Stimulated activated memory B cell treated with anti-CD40 and anti-IgM and Interleukin-4, amounts not matched to agents 10 μg/mL and 1 μg/mL and 100 μg/mL, for 72 hours (primary cell): ENCODE data around the gene MAPKBP1.
"Not testable (repeated sequence)": the region's sequence is repeated elsewhere in the genome, so short reads cannot be mapped to it uniquely, and the experiment has no call there.

ENCODE experiments used
- ATAC-seq: fragments of 150-1000 bp; cut with Tn5 transposase; 2 replicates; pipeline ENCODE4 v1.10.0; 2021
- H3K27ac Mint-ChIP-seq: one replicate; pipeline ENCODE4 v1.8.0; 2022; ENCODE audit warnings: mild to moderate bottlenecking, mixed read lengths
- H3K27me3 Mint-ChIP-seq: one replicate; pipeline ENCODE4 v1.8.0; 2022; ENCODE audit warnings: mixed read lengths
- H3K36me3 Mint-ChIP-seq: one replicate; pipeline ENCODE4 v1.8.0; 2022; ENCODE audit warnings: mixed read lengths
- H3K4me1 Mint-ChIP-seq: one replicate; pipeline ENCODE4 v1.8.0; 2022; ENCODE audit warnings: mixed read lengths
- H3K4me3 Mint-ChIP-seq: one replicate; pipeline ENCODE4 v1.8.0; 2022; ENCODE audit warnings: mild to moderate bottlenecking, moderate library complexity, mixed read lengths
- H3K9me3 Mint-ChIP-seq: one replicate; pipeline ENCODE4 v1.8.0; 2022; ENCODE audit warnings: mixed read lengths

The MAPKBP1 gene

DNA sequence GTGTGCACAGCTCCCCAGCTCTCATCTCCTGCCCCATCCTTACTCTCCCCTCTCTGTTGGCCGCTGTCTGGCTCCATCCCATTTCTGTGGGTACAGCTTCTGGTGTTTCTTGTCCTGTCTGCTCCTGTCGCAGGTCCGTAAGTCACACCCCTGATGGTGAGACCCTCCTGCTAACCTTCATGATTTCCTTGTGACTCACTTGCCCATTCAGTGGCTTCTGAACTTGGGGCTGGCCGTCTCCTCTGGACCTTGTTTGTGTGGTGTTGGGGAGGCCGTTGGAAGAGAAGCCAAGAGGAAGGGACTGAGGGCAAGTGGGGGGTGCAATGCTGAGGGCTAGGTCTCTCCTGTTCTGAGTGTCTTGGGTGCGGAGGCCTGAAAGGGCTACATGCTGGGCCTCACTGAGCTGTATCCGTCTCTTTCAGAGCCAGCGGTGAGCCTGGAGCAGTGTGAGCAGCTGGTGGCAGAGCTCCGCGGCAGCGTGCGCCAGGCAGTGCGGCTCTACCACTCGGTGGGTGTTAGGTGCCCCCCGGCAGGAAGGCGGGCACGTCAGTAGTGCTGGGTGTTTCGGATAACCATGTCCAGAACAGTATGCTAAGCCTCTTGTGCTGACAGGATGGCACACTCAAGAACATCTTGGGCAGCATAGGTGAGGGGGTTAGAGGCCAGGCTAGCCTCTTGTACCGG lies 49.9 kb downstream of the MAPKBP1 start:
- Mint-ChIP-seq H3K4me1 (peaks cover 16% of the 10 kb centered on the region), H3K9me3 (no peaks in the 10 kb centered on the region), H3K36me3 (peaks cover 39% of the 10 kb centered on the region), H3K27me3 (no peaks in the 10 kb centered on the region), H3K27ac (no peak overlapping the region), H3K4me3 (no peak overlapping the region)
- ATAC-seq, result no peak

- Mint-ChIP-seq H3K4me3 (no peak overlapping the region), H3K4me1 (peaks cover 17% of the 10 kb centered on the region), H3K36me3 (peaks cover 30% of the 10 kb centered on the region), H3K27ac (no peak overlapping the region), H3K27me3 (no peaks in the 10 kb centered on the region), H3K9me3 (no peaks in the 10 kb centered on the region)
- no peak for ATAC-seq
Measured at GRCh38 chr15:41825145-41825544, 50.9 kb downstream of the MAPKBP1 start.

GRCh38 chr15:41825572-41826535 lies 51.6 kb downstream of the MAPKBP1 start:
- no peak overlapping the region for H3K27ac Mint-ChIP-seq

GRCh38 chr15:41827290-41827879 lies 53.1 kb downstream of the MAPKBP1 start:
- Mint-ChIP-seq H3K27ac (peak overlapping the region; percentile 84), H3K36me3 (peaks cover 15% of the 10 kb centered on the region), H3K4me3 (peak overlapping the region; percentile 90), H3K27me3 (no peaks in the 10 kb centered on the region), H3K9me3 (no peaks in the 10 kb centered on the region), H3K4me1 (peaks cover 30% of the 10 kb centered on the region)
- ATAC-seq, result peak; percentile 18

More at GRCh38 chr15:41825572-41826535, 51.6 kb downstream of the MAPKBP1 start:
- Mint-ChIP-seq H3K4me1 (peaks cover 18% of the 10 kb centered on the region), H3K27me3 (no peaks in the 10 kb centered on the region), H3K4me3 (peak overlapping the region; percentile 64), H3K36me3 (peaks cover 27% of the 10 kb centered on the region), H3K9me3 (no peaks in the 10 kb centered on the region)
- ATAC-seq, result no peak

DNA sequence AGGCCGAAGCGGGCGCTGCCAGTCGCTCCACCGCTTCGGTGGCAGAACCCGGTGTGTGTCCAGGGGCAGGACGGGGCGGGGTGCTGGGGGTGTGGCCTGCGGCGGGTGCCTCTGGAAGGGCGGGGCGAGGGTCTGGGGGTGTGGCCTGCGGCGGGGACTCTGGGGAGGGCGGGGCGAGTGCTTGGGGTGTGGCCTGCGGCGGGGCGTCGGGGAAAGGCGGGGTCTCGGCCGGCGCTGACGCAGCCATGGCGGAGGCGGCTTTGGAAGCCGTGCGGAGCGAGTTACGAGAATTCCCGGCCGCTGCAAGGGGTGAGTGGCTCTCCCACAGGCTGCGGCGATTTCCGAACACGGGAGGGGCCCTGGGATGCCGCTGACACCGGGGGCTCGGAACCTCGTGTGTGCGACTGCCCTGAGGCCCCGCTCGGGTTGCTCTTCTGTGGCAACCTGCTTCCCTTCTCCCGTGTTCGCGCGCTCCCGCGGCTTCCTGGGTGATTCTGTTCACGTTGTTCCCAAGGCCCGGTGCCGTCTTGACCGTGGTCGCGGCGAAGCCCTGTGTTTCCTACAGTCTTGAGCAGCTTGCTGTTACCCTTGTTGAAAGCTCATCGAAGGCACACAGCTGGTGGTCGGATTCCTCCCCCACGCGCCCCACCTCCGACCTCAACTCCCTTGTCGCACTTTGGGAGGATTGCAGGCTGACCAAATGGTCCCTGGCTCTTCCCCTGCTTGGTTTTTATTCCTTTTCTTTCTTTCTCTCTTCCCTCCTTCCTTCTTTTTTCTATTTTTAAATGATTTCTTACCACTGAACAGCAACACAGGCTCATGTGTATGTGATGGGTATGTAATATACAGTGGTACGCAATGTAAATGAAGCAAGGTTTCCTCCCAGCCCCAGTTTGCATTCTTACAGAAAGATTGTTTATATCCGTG lies 53.9 kb downstream of the MAPKBP1 start, which contains the start of gene JMJD7:
JMJD7 (plus strand) TSS at position 213 of the 927 bp plus-strand sequence; CDS start at position 246, 33 bp downstream.
- H3K36me3 Mint-ChIP-seq, result peaks cover 15% of the 10 kb centered on the region
- H3K4me3 Mint-ChIP-seq, result peak within 1 kb of the TSS; percentile 90
- peak; percentile 97 for ATAC-seq
- H3K9me3 Mint-ChIP-seq, result no peaks in the 10 kb centered on the region
- H3K27me3 Mint-ChIP-seq, result no peaks in the 10 kb centered on the region
- H3K4me1 Mint-ChIP-seq, result peaks cover 37% of the 10 kb centered on the region
- peak within 1 kb of the TSS; percentile 84 for H3K27ac Mint-ChIP-seq

DNA sequence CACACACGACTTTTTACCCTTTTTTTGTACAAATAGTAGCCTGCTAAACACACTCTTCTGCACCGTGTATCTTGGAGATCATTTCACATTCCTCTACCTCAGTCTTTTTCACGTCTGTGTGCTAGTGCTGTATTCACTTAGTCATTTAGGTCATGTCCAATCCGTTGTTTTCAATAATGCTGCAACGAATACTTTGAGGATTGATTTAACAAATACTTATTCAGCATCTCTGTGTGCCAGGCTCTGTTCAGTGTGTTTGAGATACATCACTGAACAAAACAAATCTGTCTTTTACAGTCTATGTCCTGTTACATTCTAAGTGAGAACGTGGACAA lies 54.5 kb downstream of the MAPKBP1 start:
- Mint-ChIP-seq H3K4me1 (peaks cover 38% of the 10 kb centered on the region), H3K9me3 (no peaks in the 10 kb centered on the region), H3K36me3 (peaks cover 11% of the 10 kb centered on the region), H3K4me3 (peak overlapping the region; percentile 90), H3K27me3 (no peaks in the 10 kb centered on the region), H3K27ac (peak overlapping the region; percentile 84)
- ATAC-seq, result no peak

DNA sequence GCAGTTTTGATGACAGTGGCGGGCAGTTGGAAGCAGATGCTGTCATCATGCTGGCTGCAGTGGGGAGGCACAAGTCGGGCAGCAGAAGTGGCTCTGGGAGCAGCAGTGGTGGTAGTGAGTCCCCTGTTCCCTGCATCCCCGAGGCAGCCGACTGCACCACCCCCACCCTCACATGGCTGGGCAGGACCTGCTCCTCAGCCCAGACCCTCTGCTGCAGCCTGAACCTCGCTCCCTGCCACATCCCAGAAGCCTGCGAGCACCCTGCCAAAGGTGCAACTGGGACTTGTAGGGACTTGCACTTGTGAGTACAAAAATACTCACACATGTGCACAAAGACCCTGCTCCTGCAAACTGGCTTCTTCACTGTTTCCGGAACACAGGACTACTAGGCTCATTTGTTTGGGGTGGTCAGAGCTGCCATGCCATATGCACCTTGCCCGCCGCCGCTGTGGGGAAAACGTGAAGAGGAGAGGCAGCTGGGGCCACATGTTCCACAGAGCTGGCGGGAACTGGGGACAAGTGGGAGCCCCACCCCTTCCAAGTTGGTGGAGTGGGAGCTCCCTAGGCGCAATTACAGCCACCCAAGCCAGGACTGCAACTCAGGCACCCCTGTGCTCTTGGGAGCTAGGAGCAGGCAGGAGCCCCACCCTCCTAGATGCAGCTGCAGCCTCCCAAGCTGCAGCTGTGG lies 55.8 kb downstream of the MAPKBP1 start:
- ATAC-seq, result no peak
- no peaks in the 10 kb centered on the region for H3K27me3 Mint-ChIP-seq
- peaks cover 6% of the 10 kb centered on the region for H3K36me3 Mint-ChIP-seq
- H3K4me1 Mint-ChIP-seq, result peaks cover 44% of the 10 kb centered on the region
- H3K4me3 Mint-ChIP-seq, result no peak overlapping the region
- H3K9me3 Mint-ChIP-seq, result no peaks in the 10 kb centered on the region
- no peak overlapping the region for H3K27ac Mint-ChIP-seq

GRCh38 chr15:41831291-41831690 lies 57.0 kb downstream of the MAPKBP1 start:
- not testable (repeated sequence) for H3K27me3 Mint-ChIP-seq, H3K27ac Mint-ChIP-seq, ATAC-seq, H3K4me3 Mint-ChIP-seq, H3K36me3 Mint-ChIP-seq, H3K9me3 Mint-ChIP-seq
- H3K4me1 Mint-ChIP-seq, result peaks cover 43% of the 10 kb centered on the region

DNA sequence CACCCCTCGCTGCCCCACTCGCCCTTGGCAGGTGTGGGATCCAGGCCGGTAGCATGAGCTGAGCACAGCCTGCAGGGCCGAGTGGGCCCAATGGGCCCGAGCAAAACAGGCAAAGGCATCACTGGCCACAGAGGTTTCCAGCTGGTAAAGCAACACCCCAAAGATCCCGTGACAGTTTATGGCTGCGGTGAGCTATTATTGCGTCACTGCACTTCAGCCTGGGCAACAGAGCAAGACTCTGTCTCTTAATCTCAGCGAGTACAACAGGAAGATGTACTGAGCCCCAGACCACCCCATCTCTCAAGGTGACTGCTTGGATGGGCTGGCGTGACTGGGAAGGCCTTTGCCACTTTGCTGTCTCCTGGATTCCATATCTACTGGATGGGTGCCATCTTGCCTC lies 57.9 kb downstream of the MAPKBP1 start:
- H3K27ac Mint-ChIP-seq, result no peak overlapping the region
- no peak for ATAC-seq
- H3K4me3 Mint-ChIP-seq, result no peak overlapping the region
- H3K27me3 Mint-ChIP-seq, result no peaks in the 10 kb centered on the region
- peaks cover 38% of the 10 kb centered on the region for H3K4me1 Mint-ChIP-seq
- H3K9me3 Mint-ChIP-seq, result no peaks in the 10 kb centered on the region
- peaks cover 10% of the 10 kb centered on the region for H3K36me3 Mint-ChIP-seq

DNA sequence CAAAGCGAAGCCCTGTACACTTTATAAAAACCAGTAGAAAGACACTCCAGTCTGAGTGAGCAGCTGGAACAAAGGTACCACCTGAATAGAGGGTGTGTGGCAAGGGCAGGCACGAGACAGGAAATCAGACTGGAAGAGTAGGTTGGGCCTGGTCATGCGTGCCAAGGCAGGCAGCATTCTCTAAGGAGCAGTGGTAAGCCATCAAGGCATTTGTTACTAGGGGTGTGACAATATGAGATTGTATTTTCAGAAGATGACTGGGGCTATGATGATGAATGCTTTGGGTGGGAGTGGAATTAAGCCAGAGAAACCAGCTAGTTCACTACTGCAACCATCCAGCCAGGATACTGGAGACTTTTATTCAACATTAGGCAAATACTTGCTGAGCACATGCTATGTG lies 58.6 kb downstream of the MAPKBP1 start:
- no peak overlapping the region for H3K4me3 Mint-ChIP-seq
- peaks cover 12% of the 10 kb centered on the region for H3K36me3 Mint-ChIP-seq
- H3K27ac Mint-ChIP-seq, result no peak overlapping the region
- H3K27me3 Mint-ChIP-seq, result no peaks in the 10 kb centered on the region
- no peak for ATAC-seq
- no peaks in the 10 kb centered on the region for H3K9me3 Mint-ChIP-seq
- H3K4me1 Mint-ChIP-seq, result peaks cover 38% of the 10 kb centered on the region

DNA sequence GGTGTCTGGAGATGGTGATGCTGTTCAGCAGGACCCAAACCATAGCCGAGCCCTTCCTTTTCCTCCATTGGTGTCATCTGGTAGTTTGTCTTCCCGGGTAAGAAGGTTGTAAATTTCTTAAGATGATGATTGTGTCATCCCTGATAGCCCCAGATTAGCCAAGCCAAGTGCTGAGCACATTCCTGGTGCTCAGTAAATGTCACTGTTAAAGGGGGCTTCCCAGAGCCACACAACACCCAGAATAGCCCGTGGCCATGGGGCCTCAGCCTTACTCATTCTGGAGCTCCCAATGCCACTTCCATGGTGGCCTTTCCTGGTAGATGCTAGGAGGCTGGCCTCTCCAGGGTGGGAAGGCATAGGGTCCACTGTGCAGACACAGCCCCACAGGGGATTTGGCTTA lies 59.8 kb downstream of the MAPKBP1 start:
- no peak overlapping the region for H3K4me3 Mint-ChIP-seq
- no peaks in the 10 kb centered on the region for H3K9me3 Mint-ChIP-seq
- peaks cover 12% of the 10 kb centered on the region for H3K36me3 Mint-ChIP-seq
- no peak for ATAC-seq
- no peaks in the 10 kb centered on the region for H3K27me3 Mint-ChIP-seq
- peaks cover 28% of the 10 kb centered on the region for H3K4me1 Mint-ChIP-seq
- no peak overlapping the region for H3K27ac Mint-ChIP-seq

DNA sequence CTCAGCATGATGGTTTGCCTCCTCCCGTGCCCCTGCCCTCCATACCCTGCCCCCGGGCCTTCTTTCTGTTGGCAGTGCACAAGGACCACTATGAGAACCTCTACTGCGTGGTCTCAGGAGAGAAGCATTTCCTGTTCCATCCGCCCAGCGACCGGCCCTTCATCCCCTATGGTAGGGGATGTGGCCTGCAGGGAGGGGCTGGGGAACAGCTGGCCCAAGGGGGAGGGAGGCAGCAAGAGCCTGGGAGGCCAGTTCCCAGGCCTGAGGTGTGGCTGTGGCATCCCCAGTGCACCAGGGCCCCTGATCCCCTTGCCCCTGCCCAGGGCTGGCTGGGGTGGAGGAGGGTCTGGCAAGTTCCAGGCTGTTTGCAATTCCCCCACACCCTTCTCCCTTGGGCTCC lies 61.8 kb downstream of the MAPKBP1 start:
- peaks cover 23% of the 10 kb centered on the region for H3K4me1 Mint-ChIP-seq
- H3K36me3 Mint-ChIP-seq, result peaks cover 19% of the 10 kb centered on the region
- no peak for ATAC-seq
- no peaks in the 10 kb centered on the region for H3K27me3 Mint-ChIP-seq
- H3K27ac Mint-ChIP-seq, result no peak overlapping the region
- no peak overlapping the region for H3K4me3 Mint-ChIP-seq
- no peaks in the 10 kb centered on the region for H3K9me3 Mint-ChIP-seq

DNA sequence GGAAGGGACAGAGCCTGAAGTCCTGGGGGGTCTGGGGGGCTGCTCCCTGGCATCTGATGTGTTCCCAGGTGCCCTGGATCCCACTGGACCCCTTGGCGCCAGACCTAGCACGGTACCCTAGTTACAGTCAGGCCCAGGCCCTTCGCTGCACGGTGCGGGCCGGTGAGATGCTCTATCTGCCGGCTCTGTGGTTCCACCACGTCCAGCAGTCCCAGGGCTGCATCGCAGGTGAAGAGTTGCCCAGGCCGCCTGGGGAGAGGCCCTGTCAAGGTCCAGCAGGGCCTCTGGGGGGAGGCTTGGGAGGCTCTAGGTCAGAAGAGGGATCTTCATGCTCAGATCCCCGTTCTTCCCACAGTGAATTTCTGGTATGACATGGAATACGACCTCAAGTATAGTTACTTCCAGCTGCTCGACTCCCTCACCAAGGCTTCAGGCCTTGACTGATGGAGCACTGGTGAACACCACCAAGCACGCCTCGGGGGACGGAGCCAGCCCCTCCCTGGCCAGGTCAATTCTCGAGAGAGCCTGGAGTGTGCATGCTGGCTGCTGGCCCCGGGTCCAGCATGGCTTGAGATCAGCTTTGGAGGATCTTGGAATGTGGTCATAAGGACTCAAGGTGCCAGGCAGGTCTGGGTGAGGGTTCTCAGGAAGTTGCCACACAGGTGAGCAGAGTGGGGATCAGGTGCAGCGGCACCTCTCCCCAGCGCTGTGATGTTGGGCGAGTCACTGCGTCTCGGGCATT lies 62.6 kb downstream of the MAPKBP1 start:
- no peak for ATAC-seq
- Mint-ChIP-seq H3K9me3 (no peaks in the 10 kb centered on the region), H3K27me3 (no peaks in the 10 kb centered on the region), H3K27ac (no peak overlapping the region), H3K4me1 (peaks cover 17% of the 10 kb centered on the region), H3K4me3 (no peak overlapping the region), H3K36me3 (peaks cover 21% of the 10 kb centered on the region)
